GM12875 (cell line): ENCODE data around the gene ZDHHC11B.

Source experiments
- H3K4me3 ChIP-seq: one replicate; pipeline ENCODE4 v1.5.1; 2011; ENCODE audit warnings: low read depth, low read length, control low read depth
- TF ChIP-seq, protein P1 (sequence below): IDR thresholded peaks from 2 replicates; pipeline ENCODE4 v1.5.1; 2011; ENCODE audit warnings: low read depth, mild to moderate bottlenecking, control low read depth, inconsistent platforms, low read length, moderate library complexity, borderline replicate concordance; ENCODE audit not compliant: insufficient read depth

ZDHHC11B gene

DNA sequence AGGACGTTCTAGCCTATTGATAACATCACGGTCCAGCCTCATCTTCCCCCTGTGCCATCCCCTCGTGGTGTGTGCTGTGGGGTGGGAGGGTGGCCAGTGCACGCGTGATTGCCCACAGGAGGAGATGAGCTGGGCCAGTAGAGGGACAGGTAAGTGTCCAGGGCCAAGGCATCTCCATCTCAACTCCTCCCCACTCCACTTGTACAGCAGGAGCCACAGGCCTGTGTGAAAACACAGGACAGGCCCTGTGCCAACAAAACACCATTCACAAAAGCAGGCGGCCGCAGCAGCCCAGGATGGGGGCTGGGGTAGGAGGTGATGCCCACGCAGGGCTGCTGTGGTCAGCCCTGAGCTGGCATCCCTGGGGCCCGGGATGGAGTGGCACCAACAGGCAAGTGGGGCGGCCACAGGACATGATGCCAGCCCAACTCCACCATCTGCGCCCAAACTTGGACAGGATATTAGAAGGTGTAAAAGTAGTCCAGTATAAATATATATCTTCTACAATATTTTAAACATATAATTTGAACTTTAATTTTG is 124.0 kb downstream of the ZDHHC11B start:
- TF ChIP-seq, protein P1, sequence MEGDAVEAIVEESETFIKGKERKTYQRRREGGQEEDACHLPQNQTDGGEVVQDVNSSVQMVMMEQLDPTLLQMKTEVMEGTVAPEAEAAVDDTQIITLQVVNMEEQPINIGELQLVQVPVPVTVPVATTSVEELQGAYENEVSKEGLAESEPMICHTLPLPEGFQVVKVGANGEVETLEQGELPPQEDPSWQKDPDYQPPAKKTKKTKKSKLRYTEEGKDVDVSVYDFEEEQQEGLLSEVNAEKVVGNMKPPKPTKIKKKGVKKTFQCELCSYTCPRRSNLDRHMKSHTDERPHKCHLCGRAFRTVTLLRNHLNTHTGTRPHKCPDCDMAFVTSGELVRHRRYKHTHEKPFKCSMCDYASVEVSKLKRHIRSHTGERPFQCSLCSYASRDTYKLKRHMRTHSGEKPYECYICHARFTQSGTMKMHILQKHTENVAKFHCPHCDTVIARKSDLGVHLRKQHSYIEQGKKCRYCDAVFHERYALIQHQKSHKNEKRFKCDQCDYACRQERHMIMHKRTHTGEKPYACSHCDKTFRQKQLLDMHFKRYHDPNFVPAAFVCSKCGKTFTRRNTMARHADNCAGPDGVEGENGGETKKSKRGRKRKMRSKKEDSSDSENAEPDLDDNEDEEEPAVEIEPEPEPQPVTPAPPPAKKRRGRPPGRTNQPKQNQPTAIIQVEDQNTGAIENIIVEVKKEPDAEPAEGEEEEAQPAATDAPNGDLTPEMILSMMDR = no peak
- no peak overlapping the region for H3K4me3 ChIP-seq
